GM23338 (cell line): ENCODE data around the gene VAT1. TPM values are rescaled to one million over a fixed set of nuclear protein-coding genes. Genes with fewer than 3 reads are reported as not detected.

Source experiments
- ATAC-seq: fragments of 200-7000 bp; cut with Tn5 transposase; 3 replicates; pipeline ENCODE4 v1.9.1; 2020
- DNase-seq: peaks from one replicate; pipeline ENCODE4 v3.0.0-alpha.2; 2015; ENCODE audit warnings: low spot score
- H2AFZ ChIP-seq: fragments of 200-600 bp; sonication (generic); 2 replicates; pipeline ENCODE4 v1.8.0; 2016; ENCODE audit warnings: antibody characterized with exemption, mild to moderate bottlenecking, moderate library complexity
- H3F3A ChIP-seq: fragments of 200-600 bp; sonication (generic); replicated peaks from 2 replicates; pipeline ENCODE4 v1.8.0; 2017; ENCODE audit warnings: antibody characterized with exemption, mixed run types, low read depth
- H3K27ac ChIP-seq: fragments of 200-600 bp; sonication (generic); 2 replicates; pipeline ENCODE4 v1.6.1; 2016; ENCODE audit warnings: low read depth
- H3K27me3 ChIP-seq: fragments of 200-600 bp; sonication (generic); 2 replicates; pipeline ENCODE4 v1.8.0; 2016; ENCODE audit warnings: mild to moderate bottlenecking, mixed run types, moderate library complexity; ENCODE audit not compliant: insufficient read depth
- H3K36me3 ChIP-seq: fragments of 200-600 bp; sonication (generic); 2 replicates; pipeline ENCODE4 v1.8.0; 2016; ENCODE audit warnings: mild to moderate bottlenecking; ENCODE audit not compliant: insufficient read depth
- H3K4me1 ChIP-seq: fragments of 200-600 bp; sonication (generic); 2 replicates; pipeline ENCODE4 v1.8.0; 2016; ENCODE audit warnings: mild to moderate bottlenecking, moderate library complexity; ENCODE audit not compliant: insufficient read depth
- H3K4me2 ChIP-seq: fragments of 200-600 bp; sonication (generic); 2 replicates; pipeline ENCODE4 v1.7.1; 2017; ENCODE audit warnings: mixed run types
- H3K4me3 ChIP-seq: fragments of 200-600 bp; sonication (generic); 2 replicates; pipeline ENCODE4 v1.6.1; 2016; ENCODE audit warnings: mixed run types
- H3K79me2 ChIP-seq: fragments of 200-600 bp; sonication (generic); replicated peaks from 2 replicates; pipeline ENCODE4 v1.8.0; 2017; ENCODE audit warnings: mild to moderate bottlenecking; ENCODE audit not compliant: insufficient read depth
- H3K9me2 ChIP-seq: fragments of 200-600 bp; sonication (generic); 2 replicates; pipeline ENCODE4 v1.8.0; 2017; ENCODE audit not compliant: insufficient read depth
- H4K20me1 ChIP-seq: fragments of 200-600 bp; sonication (generic); replicated peaks from 2 replicates; pipeline ENCODE4 v1.8.0; 2017; ENCODE audit warnings: mild to moderate bottlenecking; ENCODE audit not compliant: insufficient read depth
- H3K27ac Mint-ChIP-seq: 2 replicates; pipeline ENCODE4 v1.8.0; 2020; ENCODE audit warnings: inconsistent platforms, mild to moderate bottlenecking, moderate library complexity, mixed read lengths
- H3K27me3 Mint-ChIP-seq: 3 replicates; pipeline ENCODE4 v1.8.0; 2022; ENCODE audit warnings: low read depth, mild to moderate bottlenecking, moderate library complexity, mixed read lengths, inconsistent platforms; ENCODE audit not compliant: insufficient read depth, poor library complexity
- H3K36me3 Mint-ChIP-seq: 3 replicates; pipeline ENCODE4 v1.8.0; 2021; ENCODE audit warnings: low read depth, mild to moderate bottlenecking, inconsistent platforms, moderate library complexity, mixed read lengths
- H3K4me1 Mint-ChIP-seq: 3 replicates; pipeline ENCODE4 v1.8.0; 2020; ENCODE audit warnings: mild to moderate bottlenecking, inconsistent platforms, mixed read lengths
- H3K4me3 Mint-ChIP-seq: 3 replicates; pipeline ENCODE4 v1.8.0; 2021; ENCODE audit warnings: moderate library complexity, mild to moderate bottlenecking, inconsistent platforms, mixed read lengths
- H3K9me3 Mint-ChIP-seq: 3 replicates; pipeline ENCODE4 v1.8.0; 2020; ENCODE audit warnings: moderate library complexity, mild to moderate bottlenecking, inconsistent platforms, mixed read lengths
- CREB1 ChIP-seq: fragments of 250-450 bp; sonication (Bioruptor Pico); IDR thresholded peaks from 2 replicates; pipeline ENCODE4 v1.5.0; 2020; ENCODE audit warnings: low read depth, mild to moderate bottlenecking, moderate library complexity
- CTCF ChIP-seq, 2 experiments: fragments of 200-600 bp in 1 of 2; sonication (generic) in 1 of 2; conservative IDR thresholded peaks; 2 replicates each; pipeline versions ENCODE4 v1.5.1 to v1.6.1; 2016 to 2017; ENCODE audit warnings: antibody characterized with exemption in 2 of 2, low read depth in 2 of 2, mild to moderate bottlenecking in 2 of 2, moderate library complexity in 1 of 2
- ETS1 ChIP-seq: IDR thresholded peaks from 2 replicates; pipeline ENCODE4 v1.6.1; 2016; ENCODE audit warnings: antibody characterized with exemption
- EZH2 ChIP-seq: fragments of 200-600 bp; sonication (generic); IDR thresholded peaks from one replicate; pipeline ENCODE4 v1.8.0; 2017; ENCODE audit warnings: antibody characterized with exemption, mild to moderate bottlenecking, low read depth; ENCODE audit not compliant: unreplicated experiment
- EZH2phosphoT487 ChIP-seq: fragments of 200-600 bp; sonication (generic); IDR thresholded peaks from one replicate; pipeline ENCODE4 v1.8.1; 2018; ENCODE audit warnings: antibody characterized with exemption; ENCODE audit not compliant: unreplicated experiment
- JUNB ChIP-seq: IDR thresholded peaks from one replicate; pipeline ENCODE4 v1.6.1; 2016; ENCODE audit warnings: antibody characterized with exemption; ENCODE audit not compliant: unreplicated experiment
- STAT1 ChIP-seq: IDR thresholded peaks from one replicate; pipeline ENCODE4 v1.6.1; 2016; ENCODE audit warnings: antibody characterized with exemption; ENCODE audit not compliant: unreplicated experiment
- ZNF114 ChIP-seq: fragments of 250-450 bp; sonication (Bioruptor Pico); IDR thresholded peaks from 2 replicates; pipeline ENCODE4 v1.5.0; 2020; ENCODE audit warnings: mild to moderate bottlenecking, moderate library complexity
- ZNF331 ChIP-seq: fragments of 250-450 bp; sonication (Bioruptor Pico); IDR thresholded peaks from 2 replicates; pipeline ENCODE4 v1.5.0; 2020; ENCODE audit warnings: low read depth, mild to moderate bottlenecking, moderate library complexity
- ZNF462 ChIP-seq: fragments of 250-450 bp; sonication (Bioruptor Pico); IDR thresholded peaks from 2 replicates; pipeline ENCODE4 v1.5.0; 2020; ENCODE audit warnings: mild to moderate bottlenecking, moderate library complexity
- polyA plus RNA-seq: library from polyadenylated mRNA; unstranded; fragments of >200 nt; fragmentation: Nextera tagmentation; extraction: Ambion mirVana; gene quantifications from 2 replicates; pipeline ENCODE4 v1.2.1, GENCODE V29; 2016
- total RNA-seq: library from RNA; depleted of rRNA; stranded (reverse); fragments of >200 nt; shearing (Covaris generic); gene quantifications from 2 replicates; pipeline ENCODE4 v1.2.3, GENCODE V29; 2014

The VAT1 gene
- total and polyA plus RNA-seq, 2 experiments from 2014 or later, result 233 to 300 TPM

GRCh38 chr17:43015579-43015978 is 6.6 kb downstream of the VAT1 start:
- Histone ChIP-seq H4K20me1 (peaks cover 10% of the 10 kb centered on the region), H3K27me3 (no peaks in the 10 kb centered on the region), H3K79me2 (peaks cover 26% of the 10 kb centered on the region), H2AFZ (no peak overlapping the region), H3K36me3 (peaks cover 9% of the 10 kb centered on the region; the same call in 1 of the 2 replicates), H3K27ac (no peak overlapping the region), H3K9me2 (no peaks in the 10 kb centered on the region), H3F3A (0 out of 2 replicates have a peak, but pooled peaks cover 2% of the 10 kb centered on the region), H3K4me1 (peaks cover 23% of the 10 kb centered on the region), H3K4me3 (no peak overlapping the region), H3K4me2 (no peak overlapping the region)
- no peak for DNase-seq
- H3K9me3 Mint-ChIP-seq, result no peaks in the 10 kb centered on the region
- ATAC-seq, result no peak
- peaks cover 2% of the 10 kb centered on the region for H3K27me3 Mint-ChIP-seq
- peak overlapping the region; percentile 6 for H3K27ac Mint-ChIP-seq
- no peak for TF ChIP-seq ZNF114 (CRISPR knock-in tag)
- H3K4me1 Mint-ChIP-seq, result peaks cover 56% of the 10 kb centered on the region
- H3K4me3 Mint-ChIP-seq, result no peak overlapping the region; the same call in 2 of the 3 replicates
- peaks cover 53% of the 10 kb centered on the region for H3K36me3 Mint-ChIP-seq

- H3K4me3 ChIP-seq, result no peak overlapping the region
- Mint-ChIP-seq H3K27ac (peak overlapping the region; percentile 39), H3K36me3 (peaks cover 52% of the 10 kb centered on the region), H3K4me3 (no peak overlapping the region; the same call in 2 of the 3 replicates), H3K9me3 (no peaks in the 10 kb centered on the region), H3K4me1 (peaks cover 49% of the 10 kb centered on the region), H3K27me3 (peaks cover 4% of the 10 kb centered on the region)
- H3K9me2 ChIP-seq, result no peaks in the 10 kb centered on the region
- H3K27me3 ChIP-seq, result no peaks in the 10 kb centered on the region
- H3K36me3 ChIP-seq, result peaks cover 9% of the 10 kb centered on the region; the same call in 1 of the 2 replicates
- H3K4me1 ChIP-seq, result peaks cover 16% of the 10 kb centered on the region
- no peak overlapping the region for H3K4me2 ChIP-seq
- H2AFZ ChIP-seq, result no peak overlapping the region
- H3F3A ChIP-seq, result no peaks in the 10 kb centered on the region
- peak overlapping the region; percentile 84; the same call in 1 of the 2 replicates for H3K27ac ChIP-seq
- DNase-seq (no peak), ATAC-seq (no peak)
- H4K20me1 ChIP-seq, result peaks cover 9% of the 10 kb centered on the region
- H3K79me2 ChIP-seq, result peaks cover 19% of the 10 kb centered on the region
- no peak for TF ChIP-seq STAT1
- no peak for TF ChIP-seq ZNF462
- no peak for TF ChIP-seq CTCF (conservative IDR thresholded peaks at IDR 0.05; ENCODE audit: low read depth in 2 of 2)
- TF ChIP-seq CREB1 (CRISPR knock-in tag), result no peak
- TF ChIP-seq EZH2, result no peak
- TF ChIP-seq JUNB, result no peak
- TF ChIP-seq ZNF114 (CRISPR knock-in tag), result no peak
- TF ChIP-seq ETS1, result no peak
- TF ChIP-seq EZH2phosphoT487, result no peak
- TF ChIP-seq ZNF331, result no peak
Observed at GRCh38 chr17:43014649-43015542, 7.3 kb downstream of the VAT1 start.
